ENCODE measurements around the gene EMP2. TPM values are rescaled to one million over a fixed set of nuclear protein-coding genes. Genes with fewer than 3 reads are reported as not detected.
A peak's percentile ranks its signal among the peaks of the same experiment; 100 is the strongest.

The EMP2 gene
- total and polyA plus RNA-seq, 3 donors from 2014 or later = 9.3 to 18.4 (median 13.1) TPM

GRCh38 chr16:10519297-10519696, 61.1 kb downstream of the EMP2 start:
- no peaks in the 10 kb centered on the region for H3K27me3 ChIP-seq
- no peaks in the 10 kb centered on the region for H3K36me3 ChIP-seq (ENCODE audit: low read depth, missing control alignments)
- H3K4me3 ChIP-seq = no peak overlapping the region
- no peak for DNase-seq
- intact Hi-C loops (cut with DNase I; ENCODE audit: low total_unique reads) = loop anchor here (5.0 kb wide), 1 partner anchor 403 kb away; no protein-coding TSS in a partner anchor
- WGBS, 2 donors = 29% methylated on average over 1 of the region's 1 CpG; no CpG with 5 or more reads in 1 of the 2 donors
- no peaks in the 10 kb centered on the region for H3K9me3 ChIP-seq
- peaks cover 3% of the 10 kb centered on the region for H3K4me1 ChIP-seq
- no peak overlapping the region for H3K27ac ChIP-seq
- TF ChIP-seq POLR2A (IDR thresholded peaks at IDR 0.05) = no peak
- TF ChIP-seq, protein P1, sequence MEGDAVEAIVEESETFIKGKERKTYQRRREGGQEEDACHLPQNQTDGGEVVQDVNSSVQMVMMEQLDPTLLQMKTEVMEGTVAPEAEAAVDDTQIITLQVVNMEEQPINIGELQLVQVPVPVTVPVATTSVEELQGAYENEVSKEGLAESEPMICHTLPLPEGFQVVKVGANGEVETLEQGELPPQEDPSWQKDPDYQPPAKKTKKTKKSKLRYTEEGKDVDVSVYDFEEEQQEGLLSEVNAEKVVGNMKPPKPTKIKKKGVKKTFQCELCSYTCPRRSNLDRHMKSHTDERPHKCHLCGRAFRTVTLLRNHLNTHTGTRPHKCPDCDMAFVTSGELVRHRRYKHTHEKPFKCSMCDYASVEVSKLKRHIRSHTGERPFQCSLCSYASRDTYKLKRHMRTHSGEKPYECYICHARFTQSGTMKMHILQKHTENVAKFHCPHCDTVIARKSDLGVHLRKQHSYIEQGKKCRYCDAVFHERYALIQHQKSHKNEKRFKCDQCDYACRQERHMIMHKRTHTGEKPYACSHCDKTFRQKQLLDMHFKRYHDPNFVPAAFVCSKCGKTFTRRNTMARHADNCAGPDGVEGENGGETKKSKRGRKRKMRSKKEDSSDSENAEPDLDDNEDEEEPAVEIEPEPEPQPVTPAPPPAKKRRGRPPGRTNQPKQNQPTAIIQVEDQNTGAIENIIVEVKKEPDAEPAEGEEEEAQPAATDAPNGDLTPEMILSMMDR (IDR thresholded peaks at IDR 0.05) = no peak

- Histone ChIP-seq H3K4me1 (peaks cover 5% of the 10 kb centered on the region), H3K9me3 (no peaks in the 10 kb centered on the region), H3K27me3 (no peaks in the 10 kb centered on the region), H3K27ac (no peak overlapping the region), H3K4me3 (no peak overlapping the region), H3K36me3 (ENCODE audit: low read depth, missing control alignments) (no peaks in the 10 kb centered on the region)
- intact Hi-C loops (cut with DNase I; ENCODE audit: low total_unique reads) = loop anchor here (5.0 kb wide), 1 partner anchor 404 kb away; no protein-coding TSS in a partner anchor
- no peak for TF ChIP-seq POLR2A (IDR thresholded peaks at IDR 0.05)
- TF ChIP-seq, protein P1 (IDR thresholded peaks at IDR 0.05) = no peak
- no peak for DNase-seq
- 90 to 91% methylated on average over 7 of the region's 7 CpGs for WGBS, 2 donors
Measured at GRCh38 chr16:10518479-10519041, 61.8 kb downstream of the EMP2 start.

DNA sequence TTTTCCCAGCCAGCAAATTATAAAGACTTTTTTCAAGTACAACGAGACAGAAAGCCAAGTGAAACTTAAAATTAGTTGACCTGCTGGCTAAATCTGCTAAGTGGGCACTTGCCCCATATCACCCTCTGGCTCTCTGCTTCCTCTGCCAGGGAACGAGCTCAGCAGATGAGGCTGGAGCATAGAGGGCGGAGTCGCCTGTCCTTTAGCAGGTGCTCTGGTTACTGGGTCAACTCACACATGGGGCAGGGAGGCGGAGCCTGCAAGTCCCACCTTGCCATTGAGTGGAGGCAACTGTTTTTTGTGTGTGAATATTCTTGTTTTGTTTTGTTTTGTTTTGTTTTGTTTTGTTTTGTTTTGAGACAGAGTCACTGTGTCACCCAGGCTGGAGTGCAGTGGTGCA, 62.5 kb downstream of the EMP2 start:
- Histone ChIP-seq H3K36me3 (ENCODE audit: low read depth, missing control alignments) (no peaks in the 10 kb centered on the region), H3K27ac (no peak overlapping the region), H3K4me1 (peaks cover 5% of the 10 kb centered on the region), H3K27me3 (no peaks in the 10 kb centered on the region), H3K9me3 (no peaks in the 10 kb centered on the region), H3K4me3 (no peak overlapping the region)
- 82 to 92% methylated on average over 5 of the region's 5 CpGs for WGBS, 2 donors
- TF ChIP-seq, protein P1 (IDR thresholded peaks at IDR 0.05) = no peak
- intact Hi-C loops (cut with DNase I; ENCODE audit: low total_unique reads) = loop anchor here (5.0 kb wide), 1 partner anchor 404 kb away; no protein-coding TSS in a partner anchor
- no peak for DNase-seq

- WGBS, 2 donors = 30 to 49% methylated on average over 6 of the region's 6 CpGs
Measured at GRCh38 chr16:10514369-10515055, 65.9 kb downstream of the EMP2 start.

More at GRCh38 chr16:10514369-10515055, 65.9 kb downstream of the EMP2 start:
- Histone ChIP-seq H3K27ac (no peak overlapping the region), H3K36me3 (ENCODE audit: low read depth, missing control alignments) (no peaks in the 10 kb centered on the region), H3K9me3 (no peaks in the 10 kb centered on the region), H3K27me3 (no peaks in the 10 kb centered on the region), H3K4me1 (peaks cover 5% of the 10 kb centered on the region), H3K4me3 (no peak overlapping the region)
- intact Hi-C loops (cut with DNase I; ENCODE audit: low total_unique reads) = loop anchor here (5.0 kb wide), 2 partner anchors 213 to 408 kb away; no protein-coding TSS in a partner anchor
- peak; percentile 67 for DNase-seq
- TF ChIP-seq, protein P1 (IDR thresholded peaks at IDR 0.05) = peak; percentile 65 to 70 (median 69)
- no peak for TF ChIP-seq POLR2A (IDR thresholded peaks at IDR 0.05)
